ENCODE measurements around the gene MORC2.

GRCh38 chr22:30884211-30885000 lies 84.2 kb downstream of the MORC2 start:
- no peak for TF ChIP-seq CTCF (IDR thresholded peaks at IDR 0.05; ENCODE audit: low read length)
- TF ChIP-seq EZH2 (optimal IDR thresholded peaks at IDR 0.05; ENCODE audit: low read depth, low read length) = no peak
- no peak for TF ChIP-seq EZH2phosphoT487 (IDR thresholded peaks at IDR 0.05; ENCODE audit: low read length)

Data from MM.1S (cell line).